HepG2 (cell line): ENCODE measurements around the gene HTRA2. TPM values are rescaled to one million over a fixed set of nuclear protein-coding genes. Genes with fewer than 3 reads are reported as not detected.

Experiments
- ARID5B ChIP-seq: IDR thresholded peaks from 2 replicates; pipeline ENCODE4 v1.4.0; 2020; ENCODE audit warnings: mild to moderate bottlenecking, missing genetic modification reagents
- ELF3 ChIP-seq: IDR thresholded peaks from 2 replicates; pipeline ENCODE4 v1.6.1; 2016; ENCODE audit warnings: missing genetic modification reagents, missing compliant biosample characterization
- FOXP4 ChIP-seq: sonication (generic); formaldehyde crosslinking; IDR thresholded peaks from 2 replicates; pipeline ENCODE4 v1.4.0; 2020; ENCODE audit warnings: missing genetic modification reagents
- HOXA3 ChIP-seq: sonication (generic); formaldehyde crosslinking; IDR thresholded peaks from 2 replicates; pipeline ENCODE4 v1.5.0; 2020; ENCODE audit warnings: missing genetic modification reagents
- JUN ChIP-seq: sonication (generic); formaldehyde crosslinking; IDR thresholded peaks from 2 replicates; pipeline ENCODE4 v1.4.0; 2020; ENCODE audit warnings: mild to moderate bottlenecking, missing genetic modification reagents
- TEAD2 ChIP-seq: sonication (generic); formaldehyde crosslinking; IDR thresholded peaks from 2 replicates; pipeline ENCODE4 v1.9.0; 2021; ENCODE audit warnings: missing genetic modification reagents
- ZNF234 ChIP-seq: sonication (generic); formaldehyde crosslinking; conservative IDR thresholded peaks from 2 replicates; pipeline ENCODE4 v1.5.1; 2020; ENCODE audit warnings: mild to moderate bottlenecking, missing genetic modification reagents
- ZNF674 ChIP-seq: sonication (generic); formaldehyde crosslinking; IDR thresholded peaks from 2 replicates; pipeline ENCODE4 v1.5.0; 2020; ENCODE audit warnings: low read depth, mild to moderate bottlenecking, missing genetic modification reagents
- polyA plus RNA-seq, 8 experiments: library from polyadenylated mRNA; depleted of rRNA in 3 of 8; stranded (reverse) in 7 of 8; unstranded in 1 of 8; fragments of >200 nt; fragmentation: Illumina TruSeq in 4 of 8; extraction: Trizol in 4 of 8; gene quantifications; 2 replicates each; pipeline versions ENCODE4 v1.2.1 to v1.2.3, GENCODE V29; 2011 to 2016; ENCODE audit warnings: low read depth in 4 of 8, missing spikeins in 1 of 8, mixed read lengths in 1 of 8; ENCODE audit not compliant: insufficient read depth in 1 of 8
- total RNA-seq, 5 experiments: library from RNA; depleted of rRNA; stranded (reverse); fragments of >200 nt; fragmentation: Illumina TruSeq; extraction: Trizol; gene quantifications; 2 replicates each; pipeline ENCODE4 v1.2.3, GENCODE V29; 2016; ENCODE audit warnings: low read depth in 1 of 5
- TF ChIP-seq, protein P1 (sequence below), 2 experiments: sonication (generic) in 1 of 2; formaldehyde crosslinking in 1 of 2; IDR thresholded peaks; 2 replicates each; pipeline versions ENCODE4 v1.4.0 to v1.6.1; 2018 to 2020; ENCODE audit warnings: missing genetic modification reagents in 2 of 2, borderline replicate concordance in 1 of 2, low read depth in 1 of 2, mild to moderate bottlenecking in 1 of 2, missing biosample characterization in 1 of 2

The HTRA2 gene
- total and polyA plus RNA-seq, 2 of the 13 experiments (the other 11 are each of a cell fraction or from before 2014, with no cell fraction given): 47.7 to 50.3 TPM

DNA sequence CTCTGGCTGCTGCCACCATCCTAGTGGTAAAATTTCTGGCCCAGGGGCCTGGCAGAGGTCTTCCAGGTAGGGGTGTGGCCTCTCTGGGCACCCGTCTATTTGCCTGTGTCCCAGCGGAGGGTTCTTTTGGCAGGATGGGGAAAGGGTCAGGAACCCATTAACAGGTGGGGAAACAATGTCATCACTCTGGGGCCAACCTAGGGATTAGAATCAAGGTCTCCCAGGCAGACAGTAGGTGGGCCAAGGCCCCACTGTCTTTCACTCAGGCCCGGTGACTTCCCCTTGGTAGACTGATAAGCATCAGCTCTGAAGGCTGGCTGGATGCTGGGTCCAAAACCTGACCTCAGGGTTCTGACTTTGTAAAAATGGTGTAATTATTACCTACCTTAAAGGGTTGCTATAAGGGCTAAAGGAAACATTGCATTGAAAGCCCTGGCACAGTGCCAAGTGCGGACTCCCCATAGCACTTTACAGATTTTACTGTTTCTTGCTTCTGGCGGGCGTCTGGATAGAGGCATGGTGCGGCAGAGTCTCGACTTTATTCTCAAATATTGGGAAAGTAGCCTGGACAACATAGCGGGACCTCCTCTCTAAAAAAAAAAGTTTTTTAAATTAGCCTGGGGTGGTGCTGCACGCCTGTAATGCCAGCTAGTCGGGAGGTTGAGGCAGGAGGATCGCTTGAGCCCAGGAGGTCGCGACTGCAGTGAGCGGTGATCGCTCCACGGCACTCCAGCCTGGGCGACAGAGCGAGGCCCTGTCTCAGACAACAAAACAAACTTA lies 32.5 kb upstream of the HTRA2 start (continued):
- peak; percentile 31; the same call in 1 of the 2 replicates for TF ChIP-seq FOXP4
- TF ChIP-seq JUN (CRISPR knock-in tag): no peak
- TF ChIP-seq TEAD2 (CRISPR knock-in tag): no peak
- TF ChIP-seq ELF3 (CRISPR knock-in tag): no peak; the same call in 1 of the 2 replicates
- TF ChIP-seq ZNF234 (CRISPR knock-in tag): no peak
- peak; percentile 35; the same call in 1 of the 2 replicates for TF ChIP-seq ARID5B (CRISPR knock-in tag)
- peak; percentile 35; the same call in 1 of the 2 replicates for TF ChIP-seq HOXA3 (CRISPR knock-in tag)
- TF ChIP-seq, protein P1, sequence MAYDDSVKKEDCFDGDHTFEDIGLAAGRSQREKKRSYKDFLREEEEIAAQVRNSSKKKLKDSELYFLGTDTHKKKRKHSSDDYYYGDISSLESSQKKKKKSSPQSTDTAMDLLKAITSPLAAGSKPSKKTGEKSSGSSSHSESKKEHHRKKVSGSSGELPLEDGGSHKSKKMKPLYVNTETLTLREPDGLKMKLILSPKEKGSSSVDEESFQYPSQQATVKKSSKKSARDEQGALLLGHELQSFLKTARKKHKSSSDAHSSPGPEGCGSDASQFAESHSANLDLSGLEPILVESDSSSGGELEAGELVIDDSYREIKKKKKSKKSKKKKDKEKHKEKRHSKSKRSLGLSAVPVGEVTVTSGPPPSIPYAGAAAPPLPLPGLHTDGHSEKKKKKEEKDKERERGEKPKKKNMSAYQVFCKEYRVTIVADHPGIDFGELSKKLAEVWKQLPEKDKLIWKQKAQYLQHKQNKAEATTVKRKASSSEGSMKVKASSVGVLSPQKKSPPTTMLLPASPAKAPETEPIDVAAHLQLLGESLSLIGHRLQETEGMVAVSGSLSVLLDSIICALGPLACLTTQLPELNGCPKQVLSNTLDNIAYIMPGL (CRISPR knock-in tag; IDR thresholded peaks at IDR 0.05; ENCODE audit: borderline replicate concordance in 1 of 2, low read depth in 1 of 2): no peak
- no peak for TF ChIP-seq ZNF674 (CRISPR knock-in tag)
